HepG2 (cell line): ENCODE results near the gene PTPN3. TPM values are rescaled to one million over a fixed set of nuclear protein-coding genes. Genes with fewer than 3 reads are reported as not detected.
A peak's percentile ranks its signal among the peaks of the same experiment; 100 is the strongest.

Experiments used
- AGO2 ChIP-seq: fragments of 200-400 bp; formaldehyde crosslinking; optimal IDR thresholded peaks from 2 replicates; pipeline ENCODE3; 2017; ENCODE audit warnings: mild to moderate bottlenecking, low read depth, low read length, moderate library complexity
- BCL6 ChIP-seq: IDR thresholded peaks from 2 replicates; pipeline ENCODE4 v1.6.1; 2016; ENCODE audit warnings: missing genetic modification reagents, missing compliant biosample characterization
- CENPT ChIP-seq: sonication (generic); formaldehyde crosslinking; IDR thresholded peaks from 2 replicates; pipeline ENCODE4 v1.8.0; 2022; ENCODE audit warnings: low read depth, mild to moderate bottlenecking, moderate library complexity, missing genetic modification reagents
- DDIT3 ChIP-seq: sonication (generic); formaldehyde crosslinking; IDR thresholded peaks from 2 replicates; pipeline ENCODE4 v1.4.0; 2020; ENCODE audit warnings: mild to moderate bottlenecking, missing genetic modification reagents
- IRX3 ChIP-seq: sonication (generic); formaldehyde crosslinking; IDR thresholded peaks from 2 replicates; pipeline ENCODE4 v1.8.1; 2023; ENCODE audit warnings: mild to moderate bottlenecking, low read depth, missing genetic modification reagents, borderline replicate concordance
- KAT7 ChIP-seq: IDR thresholded peaks from 2 replicates; pipeline ENCODE4 v1.6.1; 2018; ENCODE audit warnings: borderline replicate concordance, missing compliant biosample characterization
- MLLT10 ChIP-seq: sonication (generic); formaldehyde crosslinking; IDR thresholded peaks from 2 replicates; pipeline ENCODE4 v1.4.0; 2020; ENCODE audit warnings: missing genetic modification reagents
- NCOR1 ChIP-seq: fragments of 200-600 bp; sonication (generic); IDR thresholded peaks from 2 replicates; pipeline ENCODE4 v1.7.0; 2017; ENCODE audit warnings: antibody characterized with exemption, low read length, borderline replicate concordance
- PHF8 ChIP-seq: sonication (generic); formaldehyde crosslinking; IDR thresholded peaks from 2 replicates; pipeline ENCODE4 v1.5.0; 2020; ENCODE audit warnings: missing genetic modification reagents
- PITX1 ChIP-seq: sonication (generic); formaldehyde crosslinking; IDR thresholded peaks from 2 replicates; pipeline ENCODE4 v1.5.1; 2020; ENCODE audit warnings: mild to moderate bottlenecking, missing genetic modification reagents
- RARA ChIP-seq: IDR thresholded peaks from 2 replicates; pipeline ENCODE4 v1.6.1; 2016; ENCODE audit warnings: missing genetic modification reagents, missing compliant biosample characterization
- SALL2 ChIP-seq: sonication (generic); formaldehyde crosslinking; IDR thresholded peaks from 2 replicates; pipeline ENCODE4 v1.8.1; 2023; ENCODE audit warnings: mild to moderate bottlenecking, missing genetic modification reagents, inconsistent platforms
- SIX4 ChIP-seq: sonication (generic); formaldehyde crosslinking; IDR thresholded peaks from 2 replicates; pipeline ENCODE4 v1.4.0; 2020; ENCODE audit warnings: missing genetic modification reagents
- SKI ChIP-seq: fragments of 450-650 bp; IDR thresholded peaks from one replicate; pipeline ENCODE4 v1.6.1; 2018; ENCODE audit warnings: mild to moderate bottlenecking; ENCODE audit not compliant: partially characterized antibody
- THYN1 ChIP-seq: sonication (generic); formaldehyde crosslinking; IDR thresholded peaks from 2 replicates; pipeline ENCODE4 v1.8.1; 2023; ENCODE audit warnings: low read depth, mild to moderate bottlenecking, moderate library complexity, missing genetic modification reagents, borderline replicate concordance
- ZC3H13 ChIP-seq: sonication (generic); formaldehyde crosslinking; IDR thresholded peaks from 2 replicates; pipeline ENCODE4 v1.8.1; 2023; ENCODE audit warnings: mild to moderate bottlenecking, missing genetic modification reagents, moderate library complexity
- ZEB1 ChIP-seq: IDR thresholded peaks from 2 replicates; pipeline ENCODE4 v1.6.1; 2012; ENCODE audit warnings: mild to moderate bottlenecking, low read depth, inconsistent platforms; ENCODE audit not compliant: insufficient replicate concordance
- ZHX1 ChIP-seq: sonication (generic); formaldehyde crosslinking; IDR thresholded peaks from 2 replicates; pipeline ENCODE4 v1.8.1; 2022; ENCODE audit warnings: low read depth, mild to moderate bottlenecking, missing genetic modification reagents
- ZNF10 ChIP-seq: sonication (generic); formaldehyde crosslinking; IDR thresholded peaks from 2 replicates; pipeline ENCODE4 v1.4.0; 2020; ENCODE audit warnings: mild to moderate bottlenecking, low read depth, missing genetic modification reagents, borderline replicate concordance
- ZNF180 ChIP-seq: sonication (generic); formaldehyde crosslinking; IDR thresholded peaks from 2 replicates; pipeline ENCODE4 v1.4.0; 2020; ENCODE audit warnings: low read depth, missing genetic modification reagents, borderline replicate concordance
- ZNF414 ChIP-seq: sonication (generic); formaldehyde crosslinking; IDR thresholded peaks from 2 replicates; pipeline ENCODE4 v1.5.0; 2020; ENCODE audit warnings: missing genetic modification reagents
- ZNF432 ChIP-seq: sonication (generic); formaldehyde crosslinking; IDR thresholded peaks from 2 replicates; pipeline ENCODE4 v1.5.0; 2020; ENCODE audit warnings: missing genetic modification reagents, mild to moderate bottlenecking, borderline replicate concordance
- ZNF512 ChIP-seq: sonication (generic); formaldehyde crosslinking; IDR thresholded peaks from 2 replicates; pipeline ENCODE4 v1.4.0; 2020; ENCODE audit warnings: mild to moderate bottlenecking, missing genetic modification reagents
- ZNF737 ChIP-seq: sonication (generic); formaldehyde crosslinking; IDR thresholded peaks from 2 replicates; pipeline ENCODE4 v1.5.0; 2020; ENCODE audit warnings: missing genetic modification reagents, mild to moderate bottlenecking, borderline replicate concordance
- polyA plus RNA-seq, 8 experiments: library from polyadenylated mRNA; depleted of rRNA in 3 of 8; stranded (reverse) in 7 of 8; unstranded in 1 of 8; fragments of >200 nt; fragmentation: Illumina TruSeq in 4 of 8; extraction: Trizol in 4 of 8; gene quantifications; 2 replicates each; pipeline versions ENCODE4 v1.2.1 to v1.2.3, GENCODE V29; 2011 to 2016; ENCODE audit warnings: low read depth in 4 of 8, missing spikeins in 1 of 8, mixed read lengths in 1 of 8; ENCODE audit not compliant: insufficient read depth in 1 of 8
- total RNA-seq, 5 experiments: library from RNA; depleted of rRNA; stranded (reverse); fragments of >200 nt; fragmentation: Illumina TruSeq; extraction: Trizol; gene quantifications; 2 replicates each; pipeline ENCODE4 v1.2.3, GENCODE V29; 2016; ENCODE audit warnings: low read depth in 1 of 5

The PTPN3 gene
- total and polyA plus RNA-seq, 2 of the 13 experiments (the other 11 are each of a cell fraction or from before 2014, with no cell fraction given), result 5.6 to 20.5 TPM

- TF ChIP-seq ZNF432 (no peak), SIX4 (no peak), PHF8 (CRISPR knock-in tag) (peak; percentile 72), NCOR1 (peak; percentile 48; the same call in 1 of the 2 replicates), KAT7 (CRISPR knock-in tag) (no peak), ZNF414 (CRISPR knock-in tag) (peak; percentile 78; the same call in 1 of the 2 replicates), DDIT3 (CRISPR knock-in tag) (no peak), SKI (peak; percentile 55), ZHX1 (CRISPR knock-in tag) (no peak), SALL2 (CRISPR knock-in tag) (no peak), RARA (CRISPR knock-in tag) (peak; percentile 80), ZNF10 (CRISPR knock-in tag) (no peak), ZNF180 (CRISPR knock-in tag) (no peak), AGO2 (no peak), BCL6 (no peak; the same call in 1 of the 2 replicates), ZNF512 (CRISPR knock-in tag) (no peak), IRX3 (no peak), ZEB1 (peak; percentile 90), CENPT (no peak), ZC3H13 (CRISPR knock-in tag) (no peak), MLLT10 (CRISPR knock-in tag) (no peak), PITX1 (CRISPR knock-in tag) (peak; percentile 71; the same call in 1 of the 2 replicates), THYN1 (CRISPR knock-in tag) (no peak), ZNF737 (CRISPR knock-in tag) (no peak)
Measured at GRCh38 chr9:109477258-109478050, 20.7 kb downstream of the PTPN3 start (continued).
